ENCODE results near the gene CWC22.
"Not testable (repeated sequence)": the region's sequence is repeated elsewhere in the genome, so short reads cannot be mapped to it uniquely, and the experiment has no call there.

The CWC22 gene

DNA sequence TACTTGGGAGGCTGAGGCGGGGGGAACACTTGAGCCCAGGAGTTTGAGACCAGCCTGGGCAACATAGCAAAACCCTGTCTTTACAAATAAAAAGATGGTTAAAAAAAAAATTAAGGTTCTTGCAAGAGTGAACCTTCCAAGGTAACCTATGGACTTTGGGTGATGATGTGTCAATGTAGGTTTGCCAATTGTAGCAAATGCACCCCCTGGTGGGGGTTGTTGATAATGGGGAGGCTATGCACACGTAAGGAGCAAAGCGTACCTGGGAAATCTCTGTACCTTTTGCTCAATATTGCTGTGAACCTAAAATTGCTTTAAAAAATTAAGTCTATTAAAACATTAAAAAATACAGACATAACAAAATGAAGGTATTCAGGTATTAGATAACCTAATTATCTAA, 70.4 kb downstream of the CWC22 start:
- Histone ChIP-seq H3K4me2 (no peak overlapping the region), H3K27ac (no peak overlapping the region), H3K27me3 (no peaks in the 10 kb centered on the region), H3K9ac (no peak overlapping the region), H3K4me1 (no peaks in the 10 kb centered on the region), H3K4me3 (no peak overlapping the region), H4K20me1 (no peaks in the 10 kb centered on the region), H3K36me3 (no peaks in the 10 kb centered on the region), H3K9me3 (no peaks in the 10 kb centered on the region)
- TF ChIP-seq Cebpa-rat (IDR thresholded peaks at IDR 0.05), result no peak

DNA sequence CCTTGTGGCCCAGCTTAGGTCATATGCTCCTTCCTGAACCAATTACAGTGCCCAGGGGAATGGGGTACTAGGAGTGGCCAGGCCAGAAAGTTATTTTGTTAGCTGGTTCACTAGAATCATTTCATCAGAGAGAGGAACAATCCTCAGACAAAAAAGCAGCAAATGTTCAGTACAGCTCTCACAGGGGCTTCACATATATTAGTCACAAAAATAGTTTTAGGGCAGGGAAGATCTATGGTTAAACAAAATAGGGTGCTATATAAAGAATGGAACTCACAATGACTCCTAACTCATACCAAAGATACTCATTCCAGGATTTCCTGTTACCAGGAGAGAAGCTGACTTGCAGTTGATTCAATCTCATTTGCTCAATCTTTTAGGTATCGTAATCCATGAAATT, 71.0 kb downstream of the CWC22 start:
- Histone ChIP-seq H3K9ac (no peak overlapping the region), H3K4me1 (no peaks in the 10 kb centered on the region), H3K27me3 (no peaks in the 10 kb centered on the region), H4K20me1 (no peaks in the 10 kb centered on the region), H3K27ac (no peak overlapping the region), H3K4me2 (no peak overlapping the region), H3K4me3 (no peak overlapping the region), H3K9me3 (no peaks in the 10 kb centered on the region), H3K36me3 (no peaks in the 10 kb centered on the region)
- TF ChIP-seq Cebpa-rat (IDR thresholded peaks at IDR 0.05), result no peak

DNA sequence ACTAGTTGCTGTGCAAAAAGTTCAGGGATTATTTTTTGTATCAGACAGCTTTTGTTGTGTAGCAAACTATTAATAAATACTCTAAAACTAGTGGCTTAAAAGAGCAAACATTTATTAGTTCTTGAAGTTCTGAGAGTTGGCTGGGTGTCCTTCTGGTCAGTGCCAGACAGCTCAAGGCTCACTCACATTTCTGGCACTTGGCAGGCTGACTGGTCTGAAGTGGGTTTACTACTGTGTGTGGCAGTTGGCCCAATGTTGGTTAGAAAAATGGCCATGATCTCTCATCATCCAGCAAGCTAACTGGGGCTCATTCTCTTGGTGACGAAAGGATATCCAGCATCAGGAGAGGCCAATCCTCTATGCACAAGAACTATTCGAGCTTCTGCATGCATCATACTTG, 74.3 kb downstream of the CWC22 start:
- H3K4me1 ChIP-seq, result no peaks in the 10 kb centered on the region
- H3K27me3 ChIP-seq, result no peaks in the 10 kb centered on the region
- no peak for TF ChIP-seq Cebpa-rat (IDR thresholded peaks at IDR 0.05)
- peaks cover 25% of the 10 kb centered on the region for H3K9me3 ChIP-seq
- no peak overlapping the region for H3K4me2 ChIP-seq
- no peaks in the 10 kb centered on the region for H3K36me3 ChIP-seq
- no peak overlapping the region for H3K9ac ChIP-seq
- H3K4me3 ChIP-seq, result no peak overlapping the region
- H4K20me1 ChIP-seq, result no peaks in the 10 kb centered on the region
- H3K27ac ChIP-seq, result no peak overlapping the region

DNA sequence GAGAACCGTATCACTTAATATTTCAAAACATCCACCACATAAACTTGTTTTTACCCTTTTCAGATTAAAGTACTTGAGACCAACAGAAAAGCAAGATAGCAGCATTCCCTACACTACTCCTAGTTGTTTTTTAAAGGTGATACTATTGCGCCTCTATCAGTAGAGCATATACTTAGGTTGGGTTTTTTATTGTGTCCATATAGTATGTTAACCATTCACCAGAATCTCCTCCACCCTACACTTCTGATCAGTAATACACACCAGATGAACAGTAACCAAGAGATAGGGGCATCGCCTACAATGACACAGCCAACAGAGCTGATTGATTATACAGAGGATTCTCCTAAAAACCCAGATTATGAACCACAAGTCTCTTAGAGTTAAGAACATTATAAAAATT, 75.6 kb downstream of the CWC22 start:
- H3K9me3 ChIP-seq, result peaks cover 31% of the 10 kb centered on the region
- no peaks in the 10 kb centered on the region for H3K36me3 ChIP-seq
- no peak overlapping the region for H3K4me2 ChIP-seq
- no peaks in the 10 kb centered on the region for H3K4me1 ChIP-seq
- H3K27ac ChIP-seq, result no peak overlapping the region
- no peaks in the 10 kb centered on the region for H4K20me1 ChIP-seq
- H3K27me3 ChIP-seq, result no peaks in the 10 kb centered on the region
- H3K9ac ChIP-seq, result no peak overlapping the region
- H3K4me3 ChIP-seq, result no peak overlapping the region
- TF ChIP-seq Cebpa-rat (IDR thresholded peaks at IDR 0.05), result no peak

DNA sequence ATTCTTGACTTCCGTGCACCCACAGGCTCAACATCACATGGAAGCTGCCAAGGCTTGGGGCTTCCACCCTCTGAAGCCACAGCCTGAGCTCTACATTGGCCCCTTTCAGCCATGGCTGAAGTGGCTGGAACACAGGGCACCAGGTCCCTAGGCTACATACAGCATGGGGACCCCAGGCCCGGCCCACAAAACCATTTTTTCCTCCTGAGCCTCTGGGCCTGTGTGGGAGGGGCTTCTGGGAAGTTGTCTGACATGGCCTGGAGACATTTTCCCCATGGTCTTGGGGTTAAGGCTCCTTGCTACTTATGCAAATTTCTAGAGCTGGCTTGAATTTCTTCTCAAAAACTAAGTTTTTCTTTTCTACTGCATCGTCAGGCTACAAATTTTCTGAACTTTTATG, 77.1 kb downstream of the CWC22 start:
- H3K9ac ChIP-seq, H3K27ac ChIP-seq, H3K36me3 ChIP-seq, H4K20me1 ChIP-seq, H3K27me3 ChIP-seq, H3K4me2 ChIP-seq, H3K4me1 ChIP-seq, H3K4me3 ChIP-seq: not testable (repeated sequence)
- peaks cover 32% of the 10 kb centered on the region for H3K9me3 ChIP-seq

DNA sequence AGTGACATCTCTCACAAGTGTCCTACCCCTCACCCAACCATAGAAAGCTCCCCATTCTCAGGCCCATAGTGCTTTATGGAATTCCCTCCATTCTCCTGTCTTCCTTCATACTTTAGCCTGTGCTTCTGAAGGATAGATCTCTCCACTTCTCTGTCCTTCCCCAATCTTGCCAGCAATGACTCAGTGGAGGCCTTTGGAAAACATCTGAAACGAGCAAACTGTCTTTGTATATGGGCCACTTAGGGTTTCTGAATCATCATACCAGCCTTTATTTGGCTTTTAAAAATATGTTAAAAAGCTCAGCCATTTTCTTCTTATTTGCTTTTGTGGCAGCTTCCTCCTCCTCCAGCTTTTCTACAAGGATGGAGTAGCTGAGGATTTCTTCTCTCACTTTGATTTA, 80.1 kb downstream of the CWC22 start:
- H3K36me3 ChIP-seq, result no peaks in the 10 kb centered on the region
- no peak overlapping the region for H3K9ac ChIP-seq
- no peak for TF ChIP-seq Cebpa-rat (IDR thresholded peaks at IDR 0.05)
- no peaks in the 10 kb centered on the region for H4K20me1 ChIP-seq
- no peak overlapping the region for H3K4me3 ChIP-seq
- peaks cover 32% of the 10 kb centered on the region for H3K9me3 ChIP-seq
- H3K4me2 ChIP-seq, result no peak overlapping the region
- H3K27me3 ChIP-seq, result no peaks in the 10 kb centered on the region
- H3K27ac ChIP-seq, result no peak overlapping the region
- no peaks in the 10 kb centered on the region for H3K4me1 ChIP-seq

DNA sequence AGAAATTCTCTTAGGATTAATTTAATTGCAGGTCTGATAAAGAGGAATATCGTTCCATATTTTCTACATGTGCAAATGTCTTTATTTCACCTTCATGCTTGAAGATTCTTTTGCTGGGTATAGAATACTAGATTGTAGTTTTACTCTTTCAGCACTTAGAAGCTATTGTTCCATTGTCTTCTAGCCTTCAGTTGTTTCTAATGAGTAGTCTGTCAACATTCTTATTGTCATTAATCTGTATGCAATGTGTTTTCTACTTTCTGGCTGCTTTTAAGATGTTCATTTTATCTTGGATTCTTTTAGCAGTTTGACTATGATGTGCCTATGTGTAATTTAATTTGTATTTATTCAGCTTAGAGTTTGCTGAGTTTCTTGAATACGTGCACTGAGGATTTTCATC, 81.4 kb downstream of the CWC22 start:
- H4K20me1 ChIP-seq, result no peaks in the 10 kb centered on the region
- H3K4me2 ChIP-seq, result no peak overlapping the region
- H3K27ac ChIP-seq, result no peak overlapping the region
- H3K4me1 ChIP-seq, result no peaks in the 10 kb centered on the region
- H3K9ac ChIP-seq, result no peak overlapping the region
- H3K36me3 ChIP-seq, result no peaks in the 10 kb centered on the region
- TF ChIP-seq Cebpa-rat (IDR thresholded peaks at IDR 0.05), result no peak
- H3K27me3 ChIP-seq, result no peaks in the 10 kb centered on the region
- H3K4me3 ChIP-seq, result no peak overlapping the region
- H3K9me3 ChIP-seq, result peaks cover 29% of the 10 kb centered on the region

DNA sequence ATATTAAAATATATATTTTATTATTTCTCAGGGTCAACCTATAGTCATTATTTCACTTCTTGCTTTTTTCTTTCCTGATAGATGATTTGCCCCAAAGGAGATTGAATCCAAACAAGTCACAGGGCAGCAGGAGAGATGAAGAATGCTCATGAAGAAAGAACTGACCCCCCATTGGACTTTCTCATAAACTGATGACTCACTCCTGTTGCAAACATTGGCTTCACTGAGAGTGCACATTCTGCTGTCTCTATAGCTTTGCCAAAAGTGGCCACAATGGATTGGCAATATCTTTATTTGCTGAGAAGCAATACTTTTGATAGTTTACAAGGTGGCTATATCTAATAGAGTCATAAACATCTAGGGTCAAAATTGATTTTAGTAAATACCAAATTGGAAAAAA, 89.8 kb downstream of the CWC22 start:
- H3K4me1 ChIP-seq, result no peaks in the 10 kb centered on the region
- no peaks in the 10 kb centered on the region for H3K36me3 ChIP-seq
- H3K9ac ChIP-seq, result no peak overlapping the region
- TF ChIP-seq Cebpa-rat (IDR thresholded peaks at IDR 0.05), result no peak
- H4K20me1 ChIP-seq, result no peaks in the 10 kb centered on the region
- H3K4me3 ChIP-seq, result no peak overlapping the region
- H3K4me2 ChIP-seq, result no peak overlapping the region
- no peaks in the 10 kb centered on the region for H3K9me3 ChIP-seq
- no peak overlapping the region for H3K27ac ChIP-seq
- H3K27me3 ChIP-seq, result no peaks in the 10 kb centered on the region

DNA sequence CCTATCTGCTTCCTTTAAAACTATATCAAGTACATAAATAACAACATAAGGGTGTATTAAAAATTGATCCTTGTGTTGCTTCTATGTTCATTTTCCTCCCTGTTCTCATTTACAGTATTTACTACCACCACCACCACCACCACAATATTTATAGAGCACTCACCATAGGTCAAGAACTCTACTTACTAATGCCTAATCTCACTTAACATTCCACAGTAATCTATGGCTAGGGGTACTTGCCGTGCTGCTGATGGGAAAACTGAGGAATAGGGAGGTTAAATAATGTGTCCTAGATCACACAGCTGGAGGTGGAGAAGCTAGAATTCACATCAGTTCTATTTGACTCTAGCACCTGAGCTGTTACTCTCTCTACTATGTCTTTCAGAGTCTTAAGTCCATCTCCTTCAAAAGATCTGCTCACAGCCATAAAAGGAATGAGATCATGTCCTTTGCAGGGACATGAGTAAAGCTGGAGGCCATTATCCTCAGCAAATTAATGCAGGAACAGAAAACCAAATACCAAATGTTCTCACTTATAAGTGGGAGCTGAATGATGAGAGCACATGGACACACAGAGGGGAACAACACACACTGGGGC, 91.6 kb downstream of the CWC22 start:
- Histone ChIP-seq H3K4me2 (no peak overlapping the region), H3K27ac (no peak overlapping the region), H3K9ac (no peak overlapping the region), H4K20me1 (no peaks in the 10 kb centered on the region), H3K4me3 (no peak overlapping the region), H3K36me3 (no peaks in the 10 kb centered on the region), H3K4me1 (no peaks in the 10 kb centered on the region), H3K9me3 (no peaks in the 10 kb centered on the region), H3K27me3 (no peaks in the 10 kb centered on the region)
- no peak for TF ChIP-seq Cebpa-rat (IDR thresholded peaks at IDR 0.05)

DNA sequence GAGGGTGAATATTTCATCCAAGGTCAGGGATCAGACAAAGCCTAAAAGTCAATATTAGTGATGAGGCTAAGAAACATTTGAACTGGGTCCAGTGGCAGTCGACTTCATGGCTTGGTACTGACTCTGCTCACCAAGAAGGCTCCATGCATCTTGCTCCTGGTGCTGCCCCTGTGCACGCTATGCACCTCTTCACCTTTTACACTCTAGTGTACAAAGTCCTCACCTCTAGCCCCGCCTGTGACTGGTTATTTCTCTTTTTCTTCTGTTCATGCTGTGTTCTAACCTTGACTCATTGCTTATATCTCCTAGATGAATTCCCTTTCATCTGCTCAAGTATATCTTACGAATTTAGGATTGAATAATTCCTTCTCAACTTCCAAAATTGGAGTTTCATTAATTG, 93.3 kb downstream of the CWC22 start:
- no peaks in the 10 kb centered on the region for H4K20me1 ChIP-seq
- H3K9ac ChIP-seq, result no peak overlapping the region
- no peak overlapping the region for H3K4me2 ChIP-seq
- H3K9me3 ChIP-seq, result no peaks in the 10 kb centered on the region
- H3K4me3 ChIP-seq, result no peak overlapping the region
- H3K36me3 ChIP-seq, result no peaks in the 10 kb centered on the region
- H3K27me3 ChIP-seq, result no peaks in the 10 kb centered on the region
- H3K4me1 ChIP-seq, result no peaks in the 10 kb centered on the region
- no peak for TF ChIP-seq Cebpa-rat (IDR thresholded peaks at IDR 0.05)
- H3K27ac ChIP-seq, result no peak overlapping the region

DNA sequence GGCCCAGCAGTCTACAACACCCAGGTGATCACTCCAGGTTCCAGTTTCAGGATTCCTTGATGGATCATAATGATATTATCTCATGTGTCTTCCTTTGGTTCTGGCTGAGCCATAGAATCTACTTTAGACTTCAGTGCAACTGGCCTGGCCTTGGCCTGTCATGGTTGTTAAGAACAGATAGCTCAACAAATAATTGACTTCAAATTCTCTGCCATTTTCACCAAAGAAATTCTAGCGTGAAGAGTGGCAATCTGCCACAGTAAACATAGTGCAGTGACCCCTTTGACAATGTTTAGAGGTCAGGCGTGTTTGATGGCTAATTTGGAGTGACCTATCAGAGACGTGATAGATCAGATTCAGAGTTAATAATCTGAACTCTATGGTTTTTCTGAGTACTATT, 95.5 kb downstream of the CWC22 start:
- no peaks in the 10 kb centered on the region for H3K27me3 ChIP-seq
- no peak for TF ChIP-seq Cebpa-rat (IDR thresholded peaks at IDR 0.05)
- no peak overlapping the region for H3K27ac ChIP-seq

More for the DNA sequence above, 95.5 kb downstream of the CWC22 start:
- no peak overlapping the region for H3K4me2 ChIP-seq
- no peaks in the 10 kb centered on the region for H3K36me3 ChIP-seq
- no peaks in the 10 kb centered on the region for H3K9me3 ChIP-seq
- H3K4me1 ChIP-seq, result no peaks in the 10 kb centered on the region
- H3K4me3 ChIP-seq, result no peak overlapping the region
- H3K9ac ChIP-seq, result no peak overlapping the region
- no peaks in the 10 kb centered on the region for H4K20me1 ChIP-seq
